DOHH2 (cell line): ENCODE measurements around the gene TRPC1.

ENCODE experiments used
- EZH2phosphoT487 ChIP-seq: fragments of 200-600 bp; sonication (generic); IDR thresholded peaks from 2 replicates; pipeline ENCODE4 v1.6.1; 2017; ENCODE audit warnings: borderline replicate concordance, mild to moderate bottlenecking, antibody characterized with exemption, low read length, moderate library complexity, mixed read lengths
- TF ChIP-seq, protein P1 (sequence below): fragments of 200-600 bp; sonication (generic); IDR thresholded peaks from one replicate; pipeline ENCODE4 v1.5.1; 2014; ENCODE audit warnings: antibody characterized with exemption, mild to moderate bottlenecking, low read depth, low read length; ENCODE audit not compliant: poor library complexity, severe bottlenecking

- TF ChIP-seq, protein P1, sequence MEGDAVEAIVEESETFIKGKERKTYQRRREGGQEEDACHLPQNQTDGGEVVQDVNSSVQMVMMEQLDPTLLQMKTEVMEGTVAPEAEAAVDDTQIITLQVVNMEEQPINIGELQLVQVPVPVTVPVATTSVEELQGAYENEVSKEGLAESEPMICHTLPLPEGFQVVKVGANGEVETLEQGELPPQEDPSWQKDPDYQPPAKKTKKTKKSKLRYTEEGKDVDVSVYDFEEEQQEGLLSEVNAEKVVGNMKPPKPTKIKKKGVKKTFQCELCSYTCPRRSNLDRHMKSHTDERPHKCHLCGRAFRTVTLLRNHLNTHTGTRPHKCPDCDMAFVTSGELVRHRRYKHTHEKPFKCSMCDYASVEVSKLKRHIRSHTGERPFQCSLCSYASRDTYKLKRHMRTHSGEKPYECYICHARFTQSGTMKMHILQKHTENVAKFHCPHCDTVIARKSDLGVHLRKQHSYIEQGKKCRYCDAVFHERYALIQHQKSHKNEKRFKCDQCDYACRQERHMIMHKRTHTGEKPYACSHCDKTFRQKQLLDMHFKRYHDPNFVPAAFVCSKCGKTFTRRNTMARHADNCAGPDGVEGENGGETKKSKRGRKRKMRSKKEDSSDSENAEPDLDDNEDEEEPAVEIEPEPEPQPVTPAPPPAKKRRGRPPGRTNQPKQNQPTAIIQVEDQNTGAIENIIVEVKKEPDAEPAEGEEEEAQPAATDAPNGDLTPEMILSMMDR, result no peak
- no peak for TF ChIP-seq EZH2phosphoT487
These were observed 985 bp downstream of the TRPC1 start for GRCh38 chr3:142724682-142725356.
